Measurements from ENCODE around the gene POLR2H. TPM values are rescaled to one million over a fixed set of nuclear protein-coding genes. Genes with fewer than 3 reads are reported as not detected.

Gene POLR2H
- total and polyA plus RNA-seq, 2 of the 4 experiments (the other 2 are of a cell fraction) = 47.7 to 130 TPM

DNA sequence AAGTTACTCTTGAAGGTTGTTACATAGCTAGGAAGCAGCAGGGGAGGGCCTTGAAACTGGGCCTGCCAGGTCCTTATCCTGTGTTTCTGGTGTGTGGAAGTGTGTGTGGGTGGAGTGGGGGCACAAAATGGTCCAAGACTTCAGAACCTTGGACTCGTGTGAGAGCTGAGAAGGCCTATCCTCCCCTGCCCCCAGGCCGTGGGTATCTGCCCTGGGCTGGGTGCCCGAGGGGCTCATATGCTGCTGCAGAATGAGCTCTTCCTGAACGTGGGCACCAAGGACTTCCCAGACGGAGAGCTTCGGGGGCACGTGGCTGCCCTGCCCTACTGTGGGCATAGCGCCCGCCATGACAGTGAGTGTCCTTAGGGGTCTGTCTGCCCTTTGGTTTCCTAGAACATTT lies 22.8 kb downstream of the POLR2H start:
- H3K4me2 ChIP-seq (ENCODE audit: low read depth, low read length) = no peak overlapping the region
- H3K36me3 ChIP-seq (ENCODE audit: control insufficient read depth, insufficient read depth, low read length) = no peaks in the 10 kb centered on the region
- H2BK20ac ChIP-seq (ENCODE audit: low read depth, low read length) = no peak overlapping the region
- 82% methylated on average over 7 of the region's 9 CpGs; no CpG with 5 or more reads in 1 of the 2 experiments for WGBS, 2 experiments (ENCODE audit: extremely low coverage in 2 of 2, insufficient read length in 1 of 2)
- H3K9ac ChIP-seq (ENCODE audit: low read depth, low read length) = no peak overlapping the region
- in situ Hi-C loops (cut with MboI; ENCODE audit: low sequenced_read_pairs) = no loop called here
- H3K27me3 ChIP-seq (ENCODE audit: control insufficient read depth, insufficient read depth, low read length) = peaks cover 70% of the 10 kb centered on the region
- no peak overlapping the region for H2AK5ac ChIP-seq (ENCODE audit: low read depth, low read length)
- no TSS peak for BruUV-seq (replicated peaks)
- H3K56ac ChIP-seq (ENCODE audit: extremely low read depth, insufficient read depth, low read length) = no peak overlapping the region
- H3K79me1 ChIP-seq (ENCODE audit: low read depth in 1 of 2, low read length in 2 of 2) = no peaks in the 10 kb centered on the region
- TF ChIP-seq RAD21 (IDR thresholded peaks at IDR 0.05; ENCODE audit: low read length) (no peak), FOS (IDR thresholded peaks at IDR 0.05; ENCODE audit: low read depth, low read length) (no peak), BHLHE40 (IDR thresholded peaks at IDR 0.05; ENCODE audit: low read depth, low read length) (no peak), NFE2L2 (IDR thresholded peaks at IDR 0.05; ENCODE audit: low read depth, low read length) (no peak), MAFK (IDR thresholded peaks at IDR 0.05; ENCODE audit: low read depth, low read length) (no peak), CEBPB (IDR thresholded peaks at IDR 0.05; ENCODE audit: low read depth, low read length) (no peak), SMC3 (IDR thresholded peaks at IDR 0.05; ENCODE audit: low read depth, low read length) (no peak)
- TF ChIP-seq, protein P1, sequence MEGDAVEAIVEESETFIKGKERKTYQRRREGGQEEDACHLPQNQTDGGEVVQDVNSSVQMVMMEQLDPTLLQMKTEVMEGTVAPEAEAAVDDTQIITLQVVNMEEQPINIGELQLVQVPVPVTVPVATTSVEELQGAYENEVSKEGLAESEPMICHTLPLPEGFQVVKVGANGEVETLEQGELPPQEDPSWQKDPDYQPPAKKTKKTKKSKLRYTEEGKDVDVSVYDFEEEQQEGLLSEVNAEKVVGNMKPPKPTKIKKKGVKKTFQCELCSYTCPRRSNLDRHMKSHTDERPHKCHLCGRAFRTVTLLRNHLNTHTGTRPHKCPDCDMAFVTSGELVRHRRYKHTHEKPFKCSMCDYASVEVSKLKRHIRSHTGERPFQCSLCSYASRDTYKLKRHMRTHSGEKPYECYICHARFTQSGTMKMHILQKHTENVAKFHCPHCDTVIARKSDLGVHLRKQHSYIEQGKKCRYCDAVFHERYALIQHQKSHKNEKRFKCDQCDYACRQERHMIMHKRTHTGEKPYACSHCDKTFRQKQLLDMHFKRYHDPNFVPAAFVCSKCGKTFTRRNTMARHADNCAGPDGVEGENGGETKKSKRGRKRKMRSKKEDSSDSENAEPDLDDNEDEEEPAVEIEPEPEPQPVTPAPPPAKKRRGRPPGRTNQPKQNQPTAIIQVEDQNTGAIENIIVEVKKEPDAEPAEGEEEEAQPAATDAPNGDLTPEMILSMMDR (conservative IDR thresholded peaks at IDR 0.05; ENCODE audit: low read depth, low read length) = no peak
- TF ChIP-seq, protein P2, sequence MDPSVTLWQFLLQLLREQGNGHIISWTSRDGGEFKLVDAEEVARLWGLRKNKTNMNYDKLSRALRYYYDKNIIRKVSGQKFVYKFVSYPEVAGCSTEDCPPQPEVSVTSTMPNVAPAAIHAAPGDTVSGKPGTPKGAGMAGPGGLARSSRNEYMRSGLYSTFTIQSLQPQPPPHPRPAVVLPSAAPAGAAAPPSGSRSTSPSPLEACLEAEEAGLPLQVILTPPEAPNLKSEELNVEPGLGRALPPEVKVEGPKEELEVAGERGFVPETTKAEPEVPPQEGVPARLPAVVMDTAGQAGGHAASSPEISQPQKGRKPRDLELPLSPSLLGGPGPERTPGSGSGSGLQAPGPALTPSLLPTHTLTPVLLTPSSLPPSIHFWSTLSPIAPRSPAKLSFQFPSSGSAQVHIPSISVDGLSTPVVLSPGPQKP (IDR thresholded peaks at IDR 0.05; ENCODE audit: borderline replicate concordance, low read depth, low read length) = no peak
- ChIA-PET POLR2A (ENCODE audit: unreplicated experiment) (interaction anchor here (0.8 kb wide), 1 partner anchor 15 kb away, joined by 3 read pairs; no protein-coding TSS in a partner anchor), CTCF (interaction anchor here (2.1 kb wide), 1 partner anchor 13 kb away, joined by 9 read pairs; no protein-coding TSS in a partner anchor)
- DNase-seq (no peak), ATAC-seq (ENCODE audit: low read depth) (no peak)
- no peak overlapping the region for H2BK5ac ChIP-seq (ENCODE audit: low read depth, low read length, poor library complexity, severe bottlenecking)
- no peak overlapping the region for H3K4ac ChIP-seq (ENCODE audit: low read depth, low read length)
- no peaks in the 10 kb centered on the region for H3K9me3 ChIP-seq (ENCODE audit: control insufficient read depth, insufficient read depth, low read length)
- H2AFZ ChIP-seq (replicated peaks; ENCODE audit: low read length, poor library complexity) = no peak overlapping the region
- no peak overlapping the region for H3K23ac ChIP-seq (ENCODE audit: low read depth, low read length)
- H4K20me1 ChIP-seq (ENCODE audit: insufficient read depth, low read length) = no peaks in the 10 kb centered on the region
- dilution Hi-C loops (cut with HindIII; ENCODE audit: low sequenced_read_pairs, unreplicated experiment) = no loop called here
- peaks cover 2% of the 10 kb centered on the region; the same call in 1 of the 2 replicates for H3K4me1 ChIP-seq (ENCODE audit: control insufficient read depth, insufficient read depth, low read length)
- H4K8ac ChIP-seq (ENCODE audit: low read depth in 2 of 2, low read length in 2 of 2) = no peak overlapping the region
- H4K91ac ChIP-seq (ENCODE audit: insufficient read depth, low read depth, low read length) = no peak overlapping the region
- no peak overlapping the region for H3K18ac ChIP-seq (ENCODE audit: low read depth, low read length)
- no peak overlapping the region for H2BK120ac ChIP-seq (ENCODE audit: low read depth, low read length)
- intact Hi-C loops (cut with micrococcal nuclease) = no loop called here
- H4K5ac ChIP-seq (ENCODE audit: low read depth, low read length) = no peak overlapping the region
- no peak overlapping the region for H2BK15ac ChIP-seq (ENCODE audit: low read depth, low read length)
- no peak overlapping the region for H3K4me3 ChIP-seq (ENCODE audit: insufficient read depth, low read depth, low read length)
- H3K27ac ChIP-seq (ENCODE audit: insufficient read depth, low read length) = no peak overlapping the region
- no peaks in the 10 kb centered on the region for H3K9me1 ChIP-seq (ENCODE audit: insufficient read depth, low read length)
- no peak overlapping the region for H2AK9ac ChIP-seq (replicated peaks; ENCODE audit: low read depth, low read length, poor library complexity)
- no peak overlapping the region for H3K14ac ChIP-seq (replicated peaks; ENCODE audit: low read depth, low read length)

All from IMR-90 (cell line).